Activated naive CD4-positive, alpha-beta T cell treated with anti-CD3 and anti-CD28 coated beads, Interleukin-2, amount 50 U/mL, for 24 hours (primary cell): ENCODE results near the gene FCHSD2.
"Not testable (repeated sequence)": the region's sequence is repeated elsewhere in the genome, so short reads cannot be mapped to it uniquely, and the experiment has no call there.

Experiments
- H3K27ac Mint-ChIP-seq: one replicate; pipeline ENCODE4 v1.8.0; 2021; ENCODE audit warnings: mild to moderate bottlenecking, mixed read lengths
- H3K27me3 Mint-ChIP-seq: one replicate; pipeline ENCODE4 v1.8.0; 2021; ENCODE audit warnings: mixed read lengths
- H3K36me3 Mint-ChIP-seq: one replicate; pipeline ENCODE4 v1.8.0; 2021; ENCODE audit warnings: mixed read lengths
- H3K4me1 Mint-ChIP-seq: one replicate; pipeline ENCODE4 v1.8.0; 2021; ENCODE audit warnings: mixed read lengths
- H3K4me3 Mint-ChIP-seq: one replicate; pipeline ENCODE4 v1.8.0; 2021; ENCODE audit warnings: mild to moderate bottlenecking, mixed read lengths
- H3K9me3 Mint-ChIP-seq: one replicate; pipeline ENCODE4 v1.8.0; 2021; ENCODE audit warnings: mixed read lengths

FCHSD2 gene

DNA sequence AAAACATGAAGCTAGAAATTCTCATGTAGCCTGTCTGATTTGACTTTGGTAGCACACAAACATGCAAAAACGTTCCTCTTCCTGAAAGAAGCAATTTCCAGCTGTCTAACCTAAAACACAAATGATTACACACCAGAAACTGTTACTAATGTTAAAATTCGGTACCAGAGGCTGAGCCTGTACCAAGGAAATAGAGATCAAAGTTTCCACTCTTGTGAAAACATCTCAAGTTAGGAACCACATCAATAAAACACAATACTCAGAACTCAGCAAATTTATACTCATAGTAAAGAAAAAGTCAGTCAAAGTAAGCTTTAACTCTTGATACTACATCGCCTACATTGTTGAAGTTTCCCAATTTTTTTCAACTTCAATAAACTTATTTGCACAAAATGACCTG is 107.8 kb downstream of the FCHSD2 start:
- H3K36me3 Mint-ChIP-seq: peaks cover 5% of the 10 kb centered on the region
- H3K27ac Mint-ChIP-seq: peak overlapping the region; percentile 72
- H3K27me3 Mint-ChIP-seq: no peaks in the 10 kb centered on the region
- H3K4me1 Mint-ChIP-seq: peaks cover 70% of the 10 kb centered on the region
- peak overlapping the region; percentile 51 for H3K4me3 Mint-ChIP-seq
- no peaks in the 10 kb centered on the region for H3K9me3 Mint-ChIP-seq

DNA sequence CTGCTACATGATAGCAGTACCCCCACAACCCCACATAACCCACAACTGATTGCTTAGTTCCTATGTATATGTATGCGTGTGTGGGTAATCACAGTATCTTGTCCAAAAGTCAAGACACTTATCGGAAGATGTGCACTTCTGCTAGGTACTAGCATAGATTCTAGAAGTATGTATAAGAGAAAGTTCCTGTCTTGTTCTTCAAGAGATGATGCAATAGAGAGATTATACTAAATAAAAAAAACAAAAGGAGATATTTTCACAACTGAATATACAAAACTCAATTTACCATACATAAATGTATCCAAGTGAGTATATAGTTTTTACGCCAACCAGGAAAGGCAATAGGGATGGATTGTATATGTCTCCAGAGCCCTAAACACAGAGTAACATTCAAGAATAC is 112.0 kb downstream of the FCHSD2 start:
- no peak overlapping the region for H3K4me3 Mint-ChIP-seq
- H3K4me1 Mint-ChIP-seq: peaks cover 56% of the 10 kb centered on the region
- no peak overlapping the region for H3K27ac Mint-ChIP-seq
- peaks cover 6% of the 10 kb centered on the region for H3K9me3 Mint-ChIP-seq
- H3K36me3 Mint-ChIP-seq: peaks cover 15% of the 10 kb centered on the region
- H3K27me3 Mint-ChIP-seq: no peaks in the 10 kb centered on the region

DNA sequence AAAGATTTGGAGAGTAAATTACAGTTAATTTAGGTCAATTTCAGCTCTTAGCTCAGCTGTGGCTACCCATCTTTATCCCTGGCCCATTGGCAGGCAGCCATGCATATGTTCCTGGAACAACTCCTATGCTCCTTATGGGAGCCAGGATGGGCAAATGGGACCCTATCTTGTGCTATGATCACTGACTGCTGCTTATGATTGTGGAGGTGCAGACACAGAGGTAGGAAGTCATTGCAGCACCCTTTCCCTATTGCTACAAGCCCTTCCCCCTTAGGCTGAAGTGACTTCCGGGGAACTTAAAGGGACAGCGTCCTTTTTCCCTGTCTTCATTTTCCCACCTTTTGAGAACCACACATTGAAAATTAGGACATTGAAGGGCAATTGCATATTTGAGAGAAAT is 112.7 kb downstream of the FCHSD2 start:
- Mint-ChIP-seq H3K9me3 (peaks cover 13% of the 10 kb centered on the region), H3K27ac (no peak overlapping the region), H3K27me3 (no peaks in the 10 kb centered on the region), H3K4me1 (peaks cover 49% of the 10 kb centered on the region), H3K36me3 (peaks cover 22% of the 10 kb centered on the region), H3K4me3 (no peak overlapping the region)

DNA sequence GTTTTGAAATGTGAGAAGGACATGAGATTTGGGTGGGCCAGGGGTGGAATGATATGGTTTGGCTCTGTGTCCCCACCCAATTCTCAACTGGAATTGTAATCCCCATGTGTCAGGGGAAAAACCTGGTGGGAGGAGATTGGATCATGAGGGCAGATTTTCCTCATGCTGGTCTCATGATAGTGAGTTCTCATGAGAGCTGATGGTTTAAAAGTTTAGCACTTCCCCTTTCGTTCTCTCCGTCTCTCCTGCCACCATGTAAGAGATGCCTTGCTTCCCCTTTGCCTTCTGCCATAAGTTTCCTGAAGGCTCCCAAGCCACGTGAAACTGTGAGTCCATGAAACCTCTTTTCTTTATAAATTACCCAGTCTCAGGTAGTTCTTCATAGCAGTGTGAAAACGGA is 113.5 kb downstream of the FCHSD2 start:
- Mint-ChIP-seq H3K4me3 (no peak overlapping the region), H3K36me3 (peaks cover 30% of the 10 kb centered on the region), H3K27me3 (no peaks in the 10 kb centered on the region), H3K9me3 (peaks cover 21% of the 10 kb centered on the region), H3K4me1 (peaks cover 43% of the 10 kb centered on the region), H3K27ac (peak overlapping the region; percentile 30)

DNA sequence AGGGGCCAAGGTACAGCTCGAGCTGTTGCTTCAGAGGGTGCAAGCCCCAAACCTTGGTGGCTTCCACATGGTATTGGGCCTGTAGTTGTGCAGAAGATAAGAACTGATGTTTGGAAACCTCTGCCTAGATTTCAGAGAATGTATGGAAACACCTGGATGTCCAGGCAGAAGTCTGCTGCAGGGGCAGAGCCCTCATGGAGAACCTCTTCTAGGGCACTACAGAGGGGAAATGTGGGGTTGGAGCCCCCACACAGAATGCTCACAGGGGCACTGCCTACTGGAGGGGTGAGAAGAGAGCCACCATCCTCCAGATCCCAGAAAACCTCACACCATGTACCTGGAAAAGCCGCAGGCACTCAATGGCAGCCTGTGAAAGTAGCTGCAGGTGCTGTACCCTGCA is 114.3 kb downstream of the FCHSD2 start:
- H3K27ac Mint-ChIP-seq, H3K27me3 Mint-ChIP-seq, H3K4me3 Mint-ChIP-seq: not testable (repeated sequence)
- H3K4me1 Mint-ChIP-seq: peaks cover 38% of the 10 kb centered on the region
- peaks cover 28% of the 10 kb centered on the region for H3K9me3 Mint-ChIP-seq
- peaks cover 38% of the 10 kb centered on the region for H3K36me3 Mint-ChIP-seq

DNA sequence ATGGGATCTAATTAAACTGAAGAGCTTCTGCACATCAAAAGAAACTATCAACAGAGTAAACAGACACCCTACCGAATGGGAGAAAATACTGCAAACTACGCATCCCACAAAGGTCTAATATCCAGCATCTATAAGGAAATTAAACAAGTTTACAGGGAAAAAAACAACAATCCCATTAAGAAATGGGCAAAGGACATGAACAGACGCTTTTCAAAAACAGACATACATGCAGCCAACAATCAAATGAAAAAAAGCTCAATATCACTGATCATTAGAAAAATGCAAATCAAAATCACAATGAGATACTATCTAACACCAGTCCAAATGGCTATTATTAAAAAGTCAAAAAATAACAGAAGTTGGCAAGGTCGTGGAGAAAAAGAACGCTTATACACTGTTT is 117.5 kb downstream of the FCHSD2 start:
- Mint-ChIP-seq H3K27me3 (no peaks in the 10 kb centered on the region), H3K27ac (no peak overlapping the region), H3K4me1 (peaks cover 28% of the 10 kb centered on the region), H3K9me3 (peaks cover 34% of the 10 kb centered on the region), H3K4me3 (no peak overlapping the region), H3K36me3 (peaks cover 38% of the 10 kb centered on the region)

DNA sequence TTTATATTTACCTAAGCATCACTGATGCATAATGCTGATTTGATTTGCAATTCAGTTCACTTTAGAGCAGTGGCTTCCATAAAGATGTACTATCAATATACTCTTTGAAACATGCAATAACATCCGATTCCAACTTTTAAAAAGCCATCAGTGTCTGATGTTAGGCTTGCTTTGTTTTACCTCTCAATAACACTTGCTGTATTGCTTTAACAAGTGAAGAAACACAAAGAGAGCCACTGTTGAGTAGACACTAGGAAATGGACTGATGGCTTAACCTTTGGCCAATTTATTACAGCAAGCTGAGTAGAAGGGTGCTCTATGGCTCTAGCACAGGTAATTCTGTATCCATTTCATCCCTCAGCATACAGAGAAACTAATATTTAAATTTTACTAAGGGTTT is 122.1 kb downstream of the FCHSD2 start:
- Mint-ChIP-seq H3K9me3 (peaks cover 27% of the 10 kb centered on the region), H3K27me3 (no peaks in the 10 kb centered on the region), H3K4me1 (peaks cover 30% of the 10 kb centered on the region), H3K27ac (no peak overlapping the region), H3K36me3 (peaks cover 24% of the 10 kb centered on the region), H3K4me3 (no peak overlapping the region)

DNA sequence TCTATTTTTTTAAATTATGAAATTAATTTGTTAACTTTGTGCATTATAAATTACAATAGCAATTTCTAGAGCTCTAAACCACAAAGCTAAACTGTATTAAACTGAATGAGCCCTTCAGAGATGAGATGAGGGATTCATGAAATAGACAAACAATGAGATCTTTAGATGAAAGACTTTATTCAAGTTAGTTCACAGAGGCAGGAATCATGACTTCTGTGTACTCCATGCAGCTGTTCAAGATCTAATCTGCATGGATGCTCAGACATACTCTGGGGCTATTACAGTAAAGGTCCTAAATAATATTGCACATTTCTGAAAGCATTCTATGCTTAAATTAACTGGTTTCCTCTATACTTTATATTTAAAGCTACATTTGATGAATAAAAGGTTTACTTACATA is 122.7 kb downstream of the FCHSD2 start:
- H3K27ac Mint-ChIP-seq: no peak overlapping the region
- H3K9me3 Mint-ChIP-seq: peaks cover 21% of the 10 kb centered on the region
- peaks cover 30% of the 10 kb centered on the region for H3K4me1 Mint-ChIP-seq
- no peaks in the 10 kb centered on the region for H3K27me3 Mint-ChIP-seq
- H3K4me3 Mint-ChIP-seq: no peak overlapping the region
- peaks cover 18% of the 10 kb centered on the region for H3K36me3 Mint-ChIP-seq

DNA sequence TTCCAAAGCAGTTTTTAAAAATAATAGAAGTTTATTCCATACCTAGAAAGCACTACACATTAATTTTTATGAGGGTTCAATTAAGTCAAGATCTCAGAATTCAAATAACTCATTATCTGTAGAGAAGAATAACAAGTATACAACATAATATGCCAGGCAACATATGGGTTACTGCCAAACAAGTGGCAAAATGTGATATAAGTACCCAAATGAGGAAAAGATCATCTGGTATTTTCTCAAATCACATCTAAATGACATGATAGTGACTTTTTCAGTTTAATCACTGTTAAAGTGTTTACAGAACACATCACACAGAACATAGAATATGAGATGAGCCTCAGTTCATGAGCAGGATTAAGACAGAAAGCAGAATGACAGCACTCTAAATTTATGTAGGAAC is 123.3 kb downstream of the FCHSD2 start:
- Mint-ChIP-seq H3K27ac (no peak overlapping the region), H3K27me3 (no peaks in the 10 kb centered on the region), H3K36me3 (peaks cover 12% of the 10 kb centered on the region), H3K4me3 (no peak overlapping the region), H3K9me3 (peaks cover 15% of the 10 kb centered on the region), H3K4me1 (peaks cover 30% of the 10 kb centered on the region)

DNA sequence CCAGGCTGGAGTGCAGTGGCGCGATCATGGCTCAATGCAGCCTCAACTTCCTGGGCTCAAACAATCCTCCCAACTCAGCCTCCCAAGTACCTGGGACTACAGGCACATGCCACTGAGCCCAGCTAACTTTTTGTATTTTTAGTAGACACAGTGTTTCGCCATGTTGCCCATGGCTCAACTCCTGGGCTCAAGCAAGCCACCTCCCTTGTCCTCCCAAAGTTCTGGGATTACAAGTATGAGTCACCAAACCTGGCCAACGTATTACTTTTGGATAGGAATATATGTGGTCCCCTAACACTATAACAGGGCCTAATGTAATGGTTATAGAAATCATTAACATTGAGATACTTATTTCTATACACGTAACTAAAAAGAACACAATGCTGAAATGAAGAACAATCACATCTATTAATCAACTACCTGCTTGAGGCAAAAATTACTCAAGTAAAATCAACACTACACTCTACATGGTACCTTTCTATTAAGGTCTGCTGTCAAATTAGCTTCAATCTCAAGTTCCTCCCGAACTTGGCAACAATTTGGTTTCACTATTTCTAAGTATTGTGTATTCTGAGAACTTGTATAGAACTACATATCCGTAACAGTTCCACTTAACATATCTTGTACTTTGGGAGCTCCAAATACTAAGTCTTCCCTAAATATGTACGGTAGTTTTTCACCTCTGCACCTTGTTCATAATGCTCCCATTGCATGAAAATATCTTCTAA is 124.9 kb downstream of the FCHSD2 start:
- Mint-ChIP-seq H3K27ac (no peak overlapping the region), H3K9me3 (no peaks in the 10 kb centered on the region), H3K27me3 (no peaks in the 10 kb centered on the region), H3K4me3 (no peak overlapping the region), H3K4me1 (peaks cover 20% of the 10 kb centered on the region), H3K36me3 (peaks cover 6% of the 10 kb centered on the region)

DNA sequence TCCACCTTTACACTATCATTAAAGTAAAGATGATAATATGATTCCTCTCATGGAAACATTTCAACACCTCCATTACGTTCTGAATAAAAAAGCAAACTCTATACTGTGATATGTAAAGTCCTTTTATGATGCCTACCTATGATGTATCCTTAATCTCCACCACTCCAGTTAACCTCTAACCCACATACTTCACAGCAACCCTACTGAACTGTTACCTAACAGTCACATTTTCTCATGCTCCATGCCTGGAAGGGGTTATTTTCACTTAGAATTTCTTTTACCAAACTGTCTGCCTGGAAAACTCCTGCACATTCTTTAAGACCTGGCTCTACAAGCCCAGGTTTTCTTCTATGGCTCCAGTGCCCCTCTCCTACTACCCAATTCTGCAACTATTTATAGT is 129.1 kb downstream of the FCHSD2 start:
- Mint-ChIP-seq H3K9me3 (no peaks in the 10 kb centered on the region), H3K4me3 (no peak overlapping the region), H3K27ac (no peak overlapping the region), H3K27me3 (no peaks in the 10 kb centered on the region), H3K36me3 (peaks cover 33% of the 10 kb centered on the region), H3K4me1 (peaks cover 8% of the 10 kb centered on the region)

DNA sequence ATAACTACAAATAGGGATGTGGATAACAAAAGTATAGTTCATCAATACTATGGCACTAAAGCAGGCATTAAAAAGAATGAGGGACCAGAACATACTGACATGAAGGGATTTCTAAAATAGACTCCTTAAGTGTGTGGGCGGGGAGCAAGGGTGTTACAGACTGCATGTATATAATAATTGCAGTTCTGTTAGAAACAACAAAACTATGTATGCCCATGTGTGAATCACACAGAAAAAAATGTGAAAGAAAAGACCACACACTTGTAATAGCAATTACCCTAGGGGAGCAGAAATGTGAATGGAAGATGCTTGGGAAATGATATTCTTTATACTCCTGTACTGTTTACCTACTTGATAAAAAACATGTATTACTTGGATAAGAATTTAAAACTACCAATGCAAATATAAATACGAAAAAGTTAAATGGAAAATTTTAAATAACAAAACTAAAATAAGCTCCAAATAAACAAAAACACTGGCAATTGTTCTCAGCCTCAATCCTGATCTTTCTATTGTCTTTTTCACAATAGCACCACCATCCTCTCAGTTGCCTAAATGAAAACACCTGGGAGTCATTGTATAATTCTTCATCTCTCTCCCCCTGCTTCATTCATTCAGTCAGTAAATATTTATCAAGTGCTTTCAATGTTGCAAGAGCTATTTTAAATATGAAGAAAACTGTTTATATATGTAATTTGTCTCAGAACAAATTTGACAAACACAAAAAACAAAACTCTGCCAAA is 129.8 kb downstream of the FCHSD2 start:
- H3K9me3 Mint-ChIP-seq: no peaks in the 10 kb centered on the region
- H3K4me3 Mint-ChIP-seq: no peak overlapping the region
- H3K36me3 Mint-ChIP-seq: peaks cover 34% of the 10 kb centered on the region
- no peak overlapping the region for H3K27ac Mint-ChIP-seq
- peaks cover 5% of the 10 kb centered on the region for H3K4me1 Mint-ChIP-seq
- H3K27me3 Mint-ChIP-seq: no peaks in the 10 kb centered on the region

DNA sequence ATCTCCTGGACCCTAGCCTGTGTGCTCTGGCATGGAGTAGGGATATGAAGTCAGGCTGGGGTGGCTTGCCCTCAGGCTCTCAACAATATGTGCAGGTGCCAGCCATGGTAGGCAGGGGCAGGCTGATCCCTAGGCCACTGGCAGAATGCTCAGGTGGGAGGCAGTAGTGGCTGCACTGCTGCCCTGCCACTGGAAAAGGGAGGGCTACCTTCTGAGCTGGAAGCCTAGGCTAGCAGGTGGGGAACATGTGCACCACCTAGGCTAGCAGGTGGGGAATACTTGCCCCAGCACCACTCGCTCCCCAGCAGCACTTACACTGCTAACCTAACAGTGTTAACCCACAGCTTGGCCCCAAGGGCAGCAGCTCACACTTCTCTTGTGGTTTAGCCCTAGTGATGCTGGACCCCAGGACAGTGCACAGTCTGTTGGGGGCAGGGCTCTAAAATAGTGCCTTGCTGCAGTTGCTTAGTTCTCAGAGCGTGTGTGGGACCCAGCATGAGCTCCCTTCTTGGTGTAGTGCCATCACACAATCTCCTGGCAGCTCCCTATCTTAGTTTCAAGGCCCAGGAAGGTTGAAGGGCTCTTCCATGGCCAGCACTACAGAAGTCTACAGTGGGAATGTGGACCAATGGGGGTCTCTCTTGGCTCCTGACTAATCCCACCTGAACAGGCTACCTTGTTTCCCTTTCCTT is 130.8 kb downstream of the FCHSD2 start:
- peaks cover 38% of the 10 kb centered on the region for H3K36me3 Mint-ChIP-seq
- H3K9me3 Mint-ChIP-seq: no peaks in the 10 kb centered on the region
- H3K27me3 Mint-ChIP-seq: no peaks in the 10 kb centered on the region
- H3K4me1 Mint-ChIP-seq: peaks cover 6% of the 10 kb centered on the region
- H3K4me3 Mint-ChIP-seq: no peak overlapping the region
- H3K27ac Mint-ChIP-seq: no peak overlapping the region

DNA sequence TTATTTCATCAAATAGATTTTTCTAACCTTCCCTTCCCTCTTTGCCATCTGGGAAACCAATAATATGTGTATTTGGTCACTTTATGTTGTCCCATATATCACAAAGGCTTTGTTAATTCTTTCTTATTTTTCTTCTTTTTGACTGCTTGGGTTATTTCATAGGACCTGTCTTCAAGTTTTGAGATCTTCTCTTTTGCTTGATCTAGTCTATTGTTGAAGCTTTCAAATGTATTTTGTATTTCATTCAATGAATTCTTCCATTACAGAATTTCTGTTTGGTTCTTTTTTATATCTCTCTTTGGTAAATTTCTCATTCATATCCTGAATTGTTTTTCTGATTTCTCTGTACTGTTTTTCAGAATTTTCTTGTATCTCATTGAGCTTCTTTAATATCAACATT is 132.1 kb downstream of the FCHSD2 start:
- H3K4me1 Mint-ChIP-seq: peaks cover 13% of the 10 kb centered on the region
- H3K9me3 Mint-ChIP-seq: no peaks in the 10 kb centered on the region
- no peak overlapping the region for H3K4me3 Mint-ChIP-seq
- H3K36me3 Mint-ChIP-seq: peaks cover 45% of the 10 kb centered on the region
- no peak overlapping the region for H3K27ac Mint-ChIP-seq
- no peaks in the 10 kb centered on the region for H3K27me3 Mint-ChIP-seq

DNA sequence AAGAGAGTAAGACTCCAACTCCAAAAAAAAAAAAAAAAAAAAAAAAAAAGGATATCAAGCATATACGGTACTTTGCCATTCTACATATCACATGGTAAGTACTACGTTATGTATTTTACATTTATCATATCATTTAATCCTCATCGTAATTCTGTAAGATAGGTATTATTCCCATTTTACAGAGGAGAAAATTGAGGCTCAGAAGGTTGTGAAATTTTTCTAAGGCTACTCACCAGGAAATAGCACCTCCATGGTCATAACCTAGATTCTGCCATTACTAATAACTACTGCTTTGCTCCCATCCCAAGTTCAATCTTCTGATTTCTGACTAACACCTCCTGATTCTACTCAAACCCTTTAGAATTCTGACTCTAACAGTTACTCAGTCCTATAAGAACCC is 138.0 kb downstream of the FCHSD2 start:
- H3K4me3 Mint-ChIP-seq: no peak overlapping the region
- H3K27me3 Mint-ChIP-seq: no peaks in the 10 kb centered on the region
- H3K4me1 Mint-ChIP-seq: peaks cover 30% of the 10 kb centered on the region
- H3K27ac Mint-ChIP-seq: peak overlapping the region; percentile 1
- H3K9me3 Mint-ChIP-seq: no peaks in the 10 kb centered on the region
- peaks cover 24% of the 10 kb centered on the region for H3K36me3 Mint-ChIP-seq

DNA sequence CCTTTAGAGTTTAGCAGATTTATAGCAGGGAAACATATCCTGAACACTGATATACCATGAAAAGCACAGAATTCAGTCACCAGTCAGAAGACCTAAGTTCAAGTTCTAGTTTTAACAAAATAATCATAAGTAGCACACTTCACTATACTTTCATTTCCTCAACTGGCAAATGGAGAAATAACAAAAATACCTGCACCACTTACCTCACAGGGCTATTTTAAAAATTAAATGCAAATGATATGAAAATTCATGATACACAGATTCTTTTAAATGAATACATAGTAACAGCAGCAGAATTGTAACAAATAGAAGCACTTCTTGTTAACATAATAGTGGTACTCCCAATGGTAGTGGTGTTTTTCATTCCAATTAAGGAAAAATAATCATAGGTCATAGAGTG is 139.0 kb downstream of the FCHSD2 start:
- Mint-ChIP-seq H3K9me3 (no peaks in the 10 kb centered on the region), H3K4me3 (no peak overlapping the region), H3K4me1 (peaks cover 30% of the 10 kb centered on the region), H3K27me3 (no peaks in the 10 kb centered on the region), H3K36me3 (peaks cover 18% of the 10 kb centered on the region), H3K27ac (no peak overlapping the region)
